GM20000 (cell line): ENCODE measurements around the gene ZNF608.

ENCODE experiments used
- DNase-seq: peaks from one replicate; pipeline ENCODE4 v3.0.0; 2012; ENCODE audit warnings: low spot score
- TF ChIP-seq, protein P1 (sequence below): IDR thresholded peaks from 2 replicates; pipeline ENCODE4 v1.5.1; 2012; ENCODE audit warnings: mild to moderate bottlenecking, control low read depth; ENCODE audit errors: extremely low read depth, missing control alignments

Gene ZNF608

DNA sequence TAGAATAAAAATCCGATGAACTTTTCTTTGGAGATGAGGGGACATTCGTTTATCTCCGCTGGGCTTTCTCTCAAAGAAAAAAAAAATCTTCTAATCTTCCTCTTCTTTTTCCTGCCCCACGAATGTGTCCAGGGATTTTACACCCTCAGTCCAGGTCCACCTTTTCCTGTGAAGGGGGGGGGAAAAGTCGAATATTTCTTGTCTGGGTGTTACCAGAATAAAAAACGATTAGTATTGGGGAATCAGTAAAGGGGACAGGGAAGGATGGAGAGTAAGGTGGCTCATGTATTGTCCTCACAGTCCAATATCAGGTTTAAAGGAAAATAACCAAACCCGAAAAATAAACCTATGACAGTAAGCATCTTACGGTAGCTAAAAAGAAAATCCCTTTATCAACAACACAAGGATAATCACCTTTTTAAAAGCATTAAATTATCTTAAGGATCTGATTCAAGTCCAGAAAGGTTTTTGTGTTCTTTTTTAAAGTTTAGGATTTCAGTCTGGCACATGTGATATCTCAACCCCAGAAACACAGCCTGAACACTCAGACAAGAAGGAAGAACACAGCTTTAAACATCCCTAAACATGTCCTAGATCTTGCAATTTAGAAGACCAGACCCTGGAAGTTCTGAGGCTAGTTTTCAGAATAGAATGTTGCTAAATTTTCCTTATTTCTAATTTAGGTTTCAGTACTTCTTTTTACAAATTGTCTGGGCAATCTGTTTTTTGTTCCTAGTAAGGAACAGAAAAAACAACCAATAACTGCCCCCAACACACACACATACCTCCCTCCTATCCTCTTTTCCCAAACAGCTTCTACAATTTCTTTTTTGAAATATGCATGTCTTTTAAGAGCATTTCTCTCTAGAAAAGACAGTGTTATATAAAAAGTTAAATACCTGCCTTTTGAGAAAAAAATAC is 1.2 kb downstream of the ZNF608 start:
- no peak for DNase-seq
- TF ChIP-seq, protein P1, sequence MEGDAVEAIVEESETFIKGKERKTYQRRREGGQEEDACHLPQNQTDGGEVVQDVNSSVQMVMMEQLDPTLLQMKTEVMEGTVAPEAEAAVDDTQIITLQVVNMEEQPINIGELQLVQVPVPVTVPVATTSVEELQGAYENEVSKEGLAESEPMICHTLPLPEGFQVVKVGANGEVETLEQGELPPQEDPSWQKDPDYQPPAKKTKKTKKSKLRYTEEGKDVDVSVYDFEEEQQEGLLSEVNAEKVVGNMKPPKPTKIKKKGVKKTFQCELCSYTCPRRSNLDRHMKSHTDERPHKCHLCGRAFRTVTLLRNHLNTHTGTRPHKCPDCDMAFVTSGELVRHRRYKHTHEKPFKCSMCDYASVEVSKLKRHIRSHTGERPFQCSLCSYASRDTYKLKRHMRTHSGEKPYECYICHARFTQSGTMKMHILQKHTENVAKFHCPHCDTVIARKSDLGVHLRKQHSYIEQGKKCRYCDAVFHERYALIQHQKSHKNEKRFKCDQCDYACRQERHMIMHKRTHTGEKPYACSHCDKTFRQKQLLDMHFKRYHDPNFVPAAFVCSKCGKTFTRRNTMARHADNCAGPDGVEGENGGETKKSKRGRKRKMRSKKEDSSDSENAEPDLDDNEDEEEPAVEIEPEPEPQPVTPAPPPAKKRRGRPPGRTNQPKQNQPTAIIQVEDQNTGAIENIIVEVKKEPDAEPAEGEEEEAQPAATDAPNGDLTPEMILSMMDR = no peak

DNA sequence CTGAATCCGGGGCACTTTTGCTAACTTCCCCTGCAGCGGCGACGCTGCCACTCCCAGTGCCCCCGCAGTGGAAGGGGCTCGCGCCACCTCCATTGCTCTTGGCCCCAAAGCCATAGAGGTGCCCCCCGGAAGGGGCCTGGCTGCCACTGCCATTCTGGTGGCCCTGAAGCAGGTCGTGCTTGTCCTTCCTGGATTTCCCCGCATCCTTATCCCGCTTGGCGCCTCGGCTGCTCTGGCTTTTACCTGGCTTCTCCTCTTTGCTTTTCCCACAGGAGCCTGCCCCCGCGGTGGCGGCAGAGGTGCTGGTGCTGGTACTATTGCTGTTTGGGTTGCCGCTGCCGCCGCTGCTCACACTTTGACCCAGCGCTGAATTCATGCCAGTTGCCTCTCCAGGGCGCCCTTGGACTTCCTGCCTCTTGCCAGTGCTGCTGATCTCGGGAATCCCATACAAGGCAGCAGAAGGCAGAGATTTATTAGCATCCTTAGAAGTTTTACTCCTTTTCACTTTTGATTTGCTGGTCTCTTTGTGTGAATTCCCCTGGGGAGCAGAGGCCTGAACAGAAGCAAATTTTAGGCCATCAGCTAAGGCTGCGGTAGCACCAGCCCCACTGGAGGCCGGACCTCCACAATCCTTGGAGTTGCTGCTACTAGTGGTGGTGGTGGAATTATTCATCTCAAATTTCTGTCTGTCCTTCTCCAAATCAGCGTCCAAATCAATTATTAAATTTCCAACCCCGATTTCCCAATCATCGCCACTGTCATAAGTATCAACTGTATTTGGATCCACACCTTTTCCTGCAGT is 2.1 kb downstream of the ZNF608 start:
- TF ChIP-seq, protein P1 = no peak
- DNase-seq = no peak

DNA sequence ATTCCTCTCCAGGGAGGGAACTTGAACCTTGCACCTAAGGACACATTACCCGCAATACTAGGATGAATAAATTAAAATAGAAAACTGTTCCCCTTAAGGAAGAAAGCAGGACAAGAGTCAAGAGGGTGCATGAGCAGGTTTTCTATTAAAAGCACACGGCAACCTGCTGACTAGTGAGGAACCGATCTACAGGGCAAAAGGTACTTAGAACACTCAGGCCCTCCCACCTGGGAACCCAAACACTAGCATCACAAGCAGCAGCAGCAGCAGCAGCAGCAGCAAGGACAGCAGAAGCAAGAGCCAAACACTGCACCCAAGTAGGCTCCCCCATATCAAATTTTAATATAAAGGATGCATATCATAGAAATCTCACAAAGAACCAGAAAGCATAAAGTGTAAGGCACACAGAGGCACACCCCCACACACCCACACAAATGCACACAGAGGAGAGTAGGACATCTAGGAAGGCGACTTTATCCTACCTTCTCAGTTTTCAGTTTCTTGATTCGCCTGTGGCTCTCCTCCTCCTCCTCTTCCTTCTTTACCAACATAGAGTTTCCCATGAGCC is 2.8 kb downstream of the ZNF608 start:
- TF ChIP-seq, protein P1 = no peak
- DNase-seq = no peak

DNA sequence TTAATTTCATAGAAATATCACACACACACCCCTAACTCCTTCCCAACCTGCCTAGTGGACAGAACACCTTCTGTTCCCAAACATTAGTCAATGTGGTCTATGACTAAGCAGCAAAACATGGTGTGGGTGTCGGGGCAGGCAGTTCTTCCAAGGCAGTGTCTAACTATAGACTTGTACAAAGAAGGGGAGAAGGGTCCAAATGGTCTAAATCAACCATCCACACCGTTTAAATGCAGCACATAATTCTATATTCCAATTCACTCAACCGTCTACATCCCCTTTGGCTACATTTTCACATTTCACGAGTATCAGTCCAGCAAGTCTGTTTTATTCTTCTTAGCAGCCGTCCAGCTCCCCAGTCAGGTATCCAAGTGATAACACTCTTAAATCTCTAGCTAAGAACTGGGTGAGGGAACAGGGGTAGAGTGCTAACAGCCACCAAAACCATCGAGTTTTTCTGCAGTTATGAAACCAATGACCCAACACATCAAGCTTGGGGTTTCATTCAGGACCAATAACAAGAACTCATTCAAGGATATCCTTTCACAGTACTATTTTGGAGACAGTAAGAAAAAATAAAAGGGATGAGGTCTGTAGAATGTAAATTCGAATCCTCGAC is 3.3 kb downstream of the ZNF608 start:
- DNase-seq = no peak
- TF ChIP-seq, protein P1 = no peak

DNA sequence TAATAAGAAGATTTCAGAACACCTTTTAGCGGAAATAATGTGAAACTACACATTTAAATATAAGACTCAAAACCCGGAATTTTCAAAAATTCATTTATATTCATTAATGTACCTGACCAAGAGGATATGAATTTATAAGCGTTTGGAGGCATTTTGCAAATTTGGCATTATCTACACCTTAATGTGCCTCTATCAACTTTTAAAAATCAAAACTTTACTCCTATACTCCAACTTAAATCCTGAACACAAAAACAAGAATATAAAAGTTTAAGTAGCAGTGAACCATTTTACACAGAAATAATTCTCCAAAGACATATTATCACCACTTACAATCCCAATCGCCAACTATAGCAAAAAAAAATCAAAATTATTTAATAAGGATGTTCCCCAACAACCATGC is 3.9 kb downstream of the ZNF608 start:
- no peak for DNase-seq
- TF ChIP-seq, protein P1 = no peak

DNA sequence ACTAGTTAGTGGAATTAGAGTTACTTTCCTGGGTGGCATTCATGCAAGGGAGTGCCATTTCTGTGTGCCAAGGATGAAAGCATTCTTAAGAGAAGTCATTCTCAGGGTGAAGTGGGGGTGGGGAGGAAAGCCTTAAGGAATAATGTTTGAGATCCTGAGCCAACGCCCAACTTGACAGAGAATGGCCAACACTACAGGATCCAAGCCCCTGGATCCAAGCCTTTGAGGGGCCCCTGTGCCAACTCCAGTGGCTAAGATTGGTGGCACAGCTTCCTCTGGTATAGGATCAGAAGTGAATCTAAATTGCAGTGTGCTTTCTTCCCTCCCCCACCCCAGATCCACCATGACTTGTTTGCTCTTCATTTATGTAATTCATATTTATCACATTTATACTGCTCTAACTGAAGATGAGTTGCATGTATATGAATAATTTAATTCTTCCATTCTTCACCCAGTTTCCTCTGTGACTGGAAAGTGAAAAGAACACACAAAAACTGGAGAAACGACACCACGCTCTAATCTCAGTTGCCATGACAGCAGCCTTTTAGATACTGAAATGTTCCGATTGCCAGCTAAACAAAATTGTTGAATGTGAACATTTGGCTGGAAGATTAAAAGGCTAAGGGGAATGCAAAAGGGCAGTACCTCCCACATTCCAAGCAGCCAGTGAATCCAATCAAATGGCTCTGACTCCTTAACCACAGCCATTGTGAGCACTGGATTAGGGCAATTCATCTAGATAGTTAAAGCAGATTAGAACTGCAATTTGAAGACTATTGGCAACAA is 4.5 kb downstream of the ZNF608 start:
- TF ChIP-seq, protein P1 = no peak
- DNase-seq = no peak
